ENCODE data around the gene NECTIN2.

DNA sequence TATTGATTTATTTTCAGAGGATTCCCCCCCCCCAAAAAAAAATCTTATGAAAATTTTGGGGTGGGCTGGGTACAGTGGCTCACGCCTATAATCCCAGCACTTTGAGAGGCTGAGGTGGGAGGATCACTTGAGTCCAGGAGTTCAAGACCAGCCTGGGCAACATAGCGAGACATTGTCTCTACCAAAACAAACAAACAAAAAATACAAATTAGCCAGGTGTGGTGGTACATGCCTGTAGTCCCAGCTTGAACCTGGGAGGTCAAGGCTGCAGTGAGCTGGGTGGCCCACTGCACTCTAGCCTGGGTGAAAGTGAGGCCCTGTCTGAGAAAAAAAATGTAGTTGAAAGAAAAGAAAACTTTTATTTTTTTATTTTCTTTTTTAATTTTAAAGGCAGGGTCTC lies 17.9 kb downstream of the NECTIN2 start:
- no peak for TF ChIP-seq EZH2phosphoT487 (IDR thresholded peaks at IDR 0.05; ENCODE audit: low read depth, severe bottlenecking, unreplicated experiment)
- TF ChIP-seq, protein P1, sequence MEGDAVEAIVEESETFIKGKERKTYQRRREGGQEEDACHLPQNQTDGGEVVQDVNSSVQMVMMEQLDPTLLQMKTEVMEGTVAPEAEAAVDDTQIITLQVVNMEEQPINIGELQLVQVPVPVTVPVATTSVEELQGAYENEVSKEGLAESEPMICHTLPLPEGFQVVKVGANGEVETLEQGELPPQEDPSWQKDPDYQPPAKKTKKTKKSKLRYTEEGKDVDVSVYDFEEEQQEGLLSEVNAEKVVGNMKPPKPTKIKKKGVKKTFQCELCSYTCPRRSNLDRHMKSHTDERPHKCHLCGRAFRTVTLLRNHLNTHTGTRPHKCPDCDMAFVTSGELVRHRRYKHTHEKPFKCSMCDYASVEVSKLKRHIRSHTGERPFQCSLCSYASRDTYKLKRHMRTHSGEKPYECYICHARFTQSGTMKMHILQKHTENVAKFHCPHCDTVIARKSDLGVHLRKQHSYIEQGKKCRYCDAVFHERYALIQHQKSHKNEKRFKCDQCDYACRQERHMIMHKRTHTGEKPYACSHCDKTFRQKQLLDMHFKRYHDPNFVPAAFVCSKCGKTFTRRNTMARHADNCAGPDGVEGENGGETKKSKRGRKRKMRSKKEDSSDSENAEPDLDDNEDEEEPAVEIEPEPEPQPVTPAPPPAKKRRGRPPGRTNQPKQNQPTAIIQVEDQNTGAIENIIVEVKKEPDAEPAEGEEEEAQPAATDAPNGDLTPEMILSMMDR (IDR thresholded peaks at IDR 0.05; ENCODE audit: poor library complexity) = no peak

Data from hepatocyte (in vitro differentiated cells).